GM21381 (cell line): ENCODE data around the gene APRT.

ENCODE experiments used
- ATAC-seq: cut with Tn5 transposase; IDR thresholded peaks from one replicate; pipeline ENCODE4 v1.9.1; 2021; ENCODE audit warnings: mild to moderate bottlenecking, moderate library complexity; ENCODE audit not compliant: unreplicated experiment

APRT gene

DNA sequence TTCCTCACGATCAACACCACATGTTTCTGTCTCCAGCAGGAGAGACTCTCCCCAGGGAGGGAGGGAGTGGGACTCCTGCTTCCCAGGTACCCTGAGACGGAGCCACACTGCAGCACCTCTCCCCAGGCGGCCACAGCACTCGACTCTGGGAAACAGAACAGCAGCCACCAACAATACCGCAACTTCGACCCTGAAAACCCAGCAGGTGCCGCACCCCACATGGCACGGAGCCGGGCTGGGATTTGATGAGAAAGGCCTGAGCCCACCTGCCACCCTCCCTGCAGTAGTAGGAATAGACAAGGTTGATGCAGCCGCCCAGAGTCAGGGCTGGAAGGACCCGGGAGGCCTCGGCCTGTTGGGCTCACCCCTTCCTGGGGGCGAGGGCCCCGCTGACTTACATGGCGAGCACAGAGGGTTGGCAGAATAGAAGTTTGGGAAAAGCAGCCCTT, 30.6 kb upstream of the APRT start:
- ATAC-seq = no peak

DNA sequence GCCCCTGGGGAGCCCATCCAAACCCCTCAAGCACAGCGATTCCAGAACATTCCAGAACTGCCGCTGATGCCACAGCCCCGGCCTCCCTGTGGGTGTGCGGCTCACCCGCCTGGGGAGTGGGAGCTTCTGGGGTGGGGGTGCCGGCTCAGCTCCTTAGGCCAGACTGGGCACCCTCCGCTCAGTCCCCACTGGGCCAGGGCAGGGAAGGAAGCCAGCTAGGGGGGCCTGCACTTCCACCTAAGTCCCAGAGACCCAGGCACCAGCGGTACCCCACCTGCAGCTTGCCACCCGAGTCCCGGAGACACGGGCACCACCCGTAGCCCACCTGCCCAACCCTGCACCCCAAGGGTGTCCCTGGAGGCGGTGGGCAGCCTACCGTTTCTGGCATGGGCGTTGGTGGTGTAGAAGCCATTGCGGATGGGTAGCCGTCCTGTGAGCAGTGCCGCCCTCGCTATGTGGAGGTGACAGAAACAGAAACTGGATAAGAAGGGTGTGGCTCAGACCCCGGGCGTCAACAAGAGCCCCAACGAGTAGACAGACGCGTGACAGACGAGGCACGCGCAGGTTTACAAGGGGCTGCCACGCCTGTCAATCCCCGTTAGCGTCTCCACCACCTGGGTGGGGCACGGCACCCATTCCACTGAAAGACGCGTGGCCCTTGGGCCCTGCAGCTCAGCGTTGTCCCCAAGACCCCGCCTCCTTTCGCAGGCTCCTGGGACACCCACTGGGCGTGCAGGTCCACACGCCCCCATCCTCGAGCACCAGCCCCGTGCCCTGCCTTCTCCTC, 30.0 kb upstream of the APRT start:
- no peak for ATAC-seq

DNA sequence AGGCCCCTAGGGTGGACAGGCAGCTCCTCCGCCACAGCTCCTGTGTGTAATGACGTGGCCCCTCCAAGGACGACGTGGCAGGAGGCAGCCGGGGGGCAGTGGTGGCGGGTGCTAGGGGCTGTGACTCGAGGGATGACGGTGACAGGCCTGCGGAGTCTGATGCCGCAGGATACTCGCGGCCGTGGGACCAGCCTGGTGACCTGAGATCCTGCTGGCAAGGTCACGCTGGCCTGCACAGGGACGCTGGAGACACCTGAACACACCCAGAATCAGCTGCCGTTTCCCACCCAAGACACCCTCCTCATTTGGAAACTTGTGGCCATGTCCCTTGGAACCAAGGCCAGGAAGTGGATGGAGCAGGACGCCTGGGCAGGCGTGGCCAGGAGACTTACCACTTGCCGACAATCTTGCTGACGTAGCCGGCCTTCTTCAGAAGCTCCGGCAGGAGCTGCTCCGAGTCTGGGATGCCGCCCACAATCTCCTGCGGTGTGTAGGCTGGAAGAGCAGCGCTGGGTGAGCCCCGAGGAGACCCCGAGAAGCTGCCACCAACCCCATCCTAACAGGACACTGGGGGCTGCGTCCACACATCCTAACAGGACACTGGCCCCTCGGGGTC, 29.0 kb upstream of the APRT start:
- ATAC-seq = no peak

DNA sequence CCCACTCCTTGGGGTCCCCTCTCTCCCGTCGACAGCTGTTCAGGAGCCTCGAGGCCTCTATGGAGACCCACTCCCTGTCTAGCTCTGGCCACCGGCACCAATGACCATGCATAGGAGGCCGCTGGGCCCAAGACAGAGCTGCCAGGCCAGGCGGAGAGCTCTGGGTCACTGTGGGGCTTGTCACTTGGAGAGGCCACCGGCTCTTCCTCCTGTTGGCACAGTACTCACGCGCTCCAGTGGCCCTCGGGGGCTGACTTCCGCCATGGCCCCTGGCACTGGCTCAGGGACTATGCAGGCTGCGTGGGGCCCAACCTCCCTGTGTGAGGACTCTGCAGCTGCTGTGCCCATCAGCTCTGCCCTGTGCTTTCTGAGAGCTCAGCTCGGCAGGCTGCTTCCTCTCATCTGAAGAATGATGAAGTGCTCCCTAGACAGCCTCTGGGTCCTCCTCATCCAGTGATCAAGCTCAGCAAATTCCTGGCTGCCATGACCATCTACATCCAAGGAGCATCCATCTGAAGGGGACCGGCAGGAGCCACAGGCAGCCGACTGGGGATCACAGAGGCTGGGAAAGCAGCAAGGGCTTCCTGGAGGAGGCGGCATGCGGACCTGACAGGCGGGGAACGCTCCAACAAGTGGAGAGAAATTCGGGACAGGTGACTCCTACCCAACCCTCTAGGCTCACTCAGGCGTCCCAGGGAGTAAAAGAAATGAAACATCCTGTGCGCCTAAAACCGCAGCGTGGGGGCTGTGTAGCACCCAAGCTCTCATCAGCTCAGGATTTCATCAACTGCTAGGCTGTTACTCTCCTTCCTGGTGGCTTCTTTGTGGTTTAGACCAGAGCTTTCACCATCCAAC, 28.2 kb upstream of the APRT start:
- no peak for ATAC-seq

DNA sequence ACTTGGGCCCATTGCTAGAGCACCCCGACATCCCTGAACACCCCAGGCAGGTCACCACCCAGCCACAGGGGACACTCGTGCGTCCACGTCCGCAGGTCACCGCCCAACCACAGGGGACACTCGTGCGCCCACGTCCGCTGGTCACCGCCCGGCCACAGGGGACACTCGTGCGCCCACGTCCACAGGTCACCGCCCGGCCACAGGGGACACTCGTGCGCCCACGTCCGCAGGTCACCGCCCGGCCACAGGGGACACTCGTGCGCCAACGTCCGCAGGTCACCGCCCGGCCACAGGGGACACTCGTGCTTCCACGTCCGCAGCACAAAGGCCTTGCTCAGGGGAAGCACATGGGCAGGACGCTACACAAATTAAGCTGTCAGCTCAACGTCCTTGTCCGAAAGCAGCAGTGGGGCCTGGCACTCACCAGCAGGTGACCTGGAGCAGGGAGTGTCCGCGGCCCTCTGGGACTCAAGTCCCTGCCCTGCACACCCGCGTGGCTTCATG, 27.4 kb upstream of the APRT start:
- ATAC-seq = no peak

DNA sequence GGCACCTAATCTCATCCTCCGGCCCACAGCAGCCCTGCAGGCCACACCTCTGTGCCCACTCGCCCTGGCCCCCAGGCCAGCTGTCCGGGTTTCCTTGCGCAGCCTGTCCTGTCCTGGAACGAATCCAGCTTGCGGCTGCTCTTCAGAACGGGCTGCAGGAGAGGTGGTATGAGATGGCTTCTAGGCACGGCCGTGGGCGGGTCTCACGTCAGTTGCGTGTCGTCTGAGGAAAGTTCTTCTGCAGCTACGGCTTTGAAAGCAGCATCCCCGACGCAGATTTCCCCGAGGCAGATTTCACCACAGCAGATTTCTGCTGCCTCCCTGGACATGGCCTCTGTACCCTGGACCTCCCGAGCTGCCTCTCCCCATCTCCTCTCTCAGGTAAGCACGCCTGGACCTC, 26.8 kb upstream of the APRT start:
- no peak for ATAC-seq

DNA sequence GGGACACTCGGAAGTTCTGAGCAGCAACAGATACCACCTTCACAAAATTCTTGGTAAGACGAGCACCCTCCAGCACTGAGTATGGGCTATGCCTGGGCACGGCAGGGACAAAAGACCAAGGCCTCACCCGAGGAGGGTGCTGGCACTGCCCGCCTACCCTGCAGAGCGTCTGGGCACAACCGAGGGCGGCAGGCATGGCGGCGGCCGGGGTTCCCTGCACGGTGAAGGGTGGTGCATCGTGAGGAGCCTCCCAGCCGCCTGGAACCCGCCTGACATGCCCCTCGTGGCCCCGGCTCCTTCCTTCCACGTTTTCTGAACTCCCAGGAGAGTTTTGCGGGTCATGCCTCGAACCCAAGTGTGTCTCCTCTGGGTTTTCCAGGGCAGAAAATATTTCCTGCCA, 26.1 kb upstream of the APRT start:
- ATAC-seq = no peak

DNA sequence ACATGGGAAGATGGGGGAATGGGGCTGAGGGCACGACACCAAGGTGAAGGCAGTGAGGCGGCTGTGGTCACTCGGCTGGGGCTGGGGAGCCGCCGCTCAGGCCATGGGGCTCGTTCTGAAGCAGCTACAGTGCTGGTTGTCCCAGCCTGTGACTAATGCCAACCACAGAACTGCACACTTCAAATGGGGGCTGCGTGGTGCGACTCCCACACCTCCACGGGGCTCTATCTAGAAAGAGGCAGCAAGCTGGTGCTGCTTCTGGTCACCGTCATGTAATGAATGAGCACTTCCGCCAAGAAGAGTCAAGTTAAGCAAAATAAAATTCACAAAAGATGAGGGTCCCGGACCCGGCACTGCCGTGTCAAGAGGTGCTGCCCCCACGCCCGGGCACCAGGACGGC, 25.1 kb upstream of the APRT start:
- no peak for ATAC-seq

DNA sequence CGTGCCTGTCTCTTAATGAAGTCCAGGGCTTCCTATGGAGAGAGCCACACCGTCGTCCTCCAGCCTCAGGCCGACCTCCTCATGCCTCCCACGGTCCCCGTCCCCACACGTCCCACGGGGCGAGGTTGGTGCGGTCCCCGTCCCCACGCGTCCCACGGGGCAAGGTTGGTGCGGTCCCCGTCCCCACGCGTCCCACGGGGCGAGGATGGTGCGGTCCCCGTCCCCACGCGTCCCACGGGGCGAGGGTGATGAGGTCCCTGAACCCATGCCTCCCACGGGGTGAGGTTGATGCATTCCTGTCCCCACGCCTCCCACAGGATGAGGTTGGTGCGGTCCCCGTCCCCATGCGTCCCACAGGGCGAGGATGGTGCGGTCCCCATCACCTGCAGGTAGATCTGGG, 24.1 kb upstream of the APRT start:
- no peak for ATAC-seq

DNA sequence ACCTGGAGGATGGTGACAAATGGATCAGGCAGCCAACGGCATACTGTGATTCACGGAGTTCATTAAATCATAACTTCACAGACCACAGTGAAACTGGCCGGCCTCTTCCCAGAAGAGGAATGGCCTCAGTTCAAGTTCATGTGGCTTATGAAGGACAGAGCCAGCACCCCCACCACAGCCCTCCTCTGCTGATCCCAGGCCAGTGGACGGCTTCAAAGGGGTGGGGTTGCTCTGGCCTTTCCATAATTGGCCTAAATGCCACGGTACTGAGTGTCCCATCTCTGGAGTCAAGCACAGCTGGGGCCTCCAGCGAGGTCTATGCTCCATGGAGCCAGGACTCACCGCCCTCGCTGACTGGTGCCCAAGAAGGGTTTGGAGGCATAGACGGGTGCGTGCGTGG, 23.7 kb upstream of the APRT start:
- ATAC-seq = no peak

DNA sequence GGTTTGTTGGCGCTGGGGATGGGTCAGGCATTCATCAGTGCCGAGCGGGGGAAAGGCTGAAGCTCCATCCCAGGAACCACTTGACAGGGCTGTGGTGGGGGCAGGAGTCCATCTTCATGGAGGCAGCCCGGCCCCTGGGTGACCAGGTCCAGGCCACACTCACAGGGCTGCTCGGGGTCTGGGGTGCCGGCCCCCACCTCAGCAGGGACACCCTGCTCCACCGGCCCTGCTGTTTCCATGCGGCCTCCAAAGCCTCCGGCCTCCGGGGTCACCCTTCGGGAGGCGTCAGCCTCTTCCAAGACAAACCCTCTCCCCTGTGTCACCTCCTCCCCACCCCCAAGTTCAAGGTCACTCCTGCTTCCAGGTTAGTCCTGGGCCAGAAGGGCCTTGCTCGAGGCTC, 22.9 kb upstream of the APRT start:
- no peak for ATAC-seq

DNA sequence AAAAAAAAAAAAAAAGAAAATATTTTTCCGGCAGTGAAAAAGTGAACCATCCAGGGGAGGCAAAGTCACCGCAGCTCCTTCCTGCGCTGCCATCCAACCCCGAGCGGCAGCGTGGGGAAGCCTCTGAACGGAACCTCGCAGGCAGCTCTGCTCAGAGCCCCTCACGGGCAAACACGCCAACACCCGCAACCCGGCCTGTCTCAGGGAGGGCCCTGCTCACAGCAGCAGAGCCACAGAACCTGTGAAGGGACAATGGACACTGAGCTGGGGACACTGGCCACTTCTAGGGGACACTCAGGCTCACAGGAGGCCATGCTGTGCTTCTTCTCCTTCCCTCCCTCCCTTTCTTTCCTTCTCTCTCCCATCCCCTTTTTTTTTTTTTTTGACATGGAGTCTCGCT, 21.4 kb upstream of the APRT start:
- no peak for ATAC-seq

DNA sequence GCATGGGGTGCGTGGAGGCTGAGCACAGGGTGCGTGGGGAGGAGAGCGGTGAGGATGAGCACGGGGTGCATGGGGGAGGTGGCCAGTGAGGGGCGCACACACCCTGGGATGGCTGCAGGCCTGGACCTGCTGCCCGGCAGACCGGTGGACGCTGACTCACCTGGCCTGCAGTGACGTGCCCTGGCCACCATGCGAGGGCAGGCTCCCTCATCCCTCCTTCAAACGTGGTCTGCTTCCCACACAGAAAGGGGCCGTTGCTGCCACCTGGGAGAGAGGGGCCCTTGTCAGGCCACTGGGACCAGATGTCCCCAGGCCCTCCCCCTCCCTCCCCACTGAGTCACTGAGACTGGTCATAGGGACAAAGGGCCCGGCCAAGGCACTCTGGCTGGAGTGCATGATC, 20.1 kb upstream of the APRT start:
- no peak for ATAC-seq

DNA sequence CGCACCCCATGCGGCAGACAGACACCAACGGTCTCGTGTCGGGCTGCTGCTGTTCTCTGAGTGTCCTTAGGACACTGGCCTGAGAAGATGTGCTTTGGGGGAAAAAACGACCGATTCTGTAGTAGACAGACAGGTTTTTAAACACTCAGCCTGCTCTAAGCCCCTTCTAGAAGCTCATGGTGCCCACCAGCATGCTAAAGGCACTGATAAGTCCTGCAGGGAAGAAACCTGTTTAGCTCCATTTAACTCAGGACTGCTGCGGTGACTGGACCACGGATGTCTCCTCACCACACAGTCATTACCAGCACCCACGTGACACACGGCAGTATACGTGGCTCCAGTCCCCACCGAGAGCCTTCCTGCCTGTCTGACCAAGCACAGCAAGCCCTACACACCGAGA, 19.1 kb upstream of the APRT start:
- ATAC-seq = no peak

DNA sequence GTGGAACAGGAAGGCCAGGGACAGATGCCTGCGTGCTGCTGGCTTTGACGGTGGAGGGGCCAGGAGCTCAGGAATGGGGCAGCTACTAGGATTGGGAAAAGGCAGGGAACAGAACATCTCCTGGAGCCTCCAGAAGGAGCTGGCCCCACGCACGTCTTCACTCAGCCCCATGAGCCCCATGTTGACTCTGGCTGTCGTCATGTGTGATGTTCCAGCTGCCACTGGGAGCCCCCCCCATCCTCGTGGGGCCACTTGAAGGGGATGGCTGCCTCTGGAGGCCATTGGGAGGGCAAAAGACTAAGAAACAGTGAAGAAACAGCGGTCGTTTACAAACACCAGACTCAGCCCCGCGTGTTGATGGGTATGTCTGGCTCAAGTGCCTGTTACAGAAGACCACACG, 18.5 kb upstream of the APRT start:
- no peak for ATAC-seq

DNA sequence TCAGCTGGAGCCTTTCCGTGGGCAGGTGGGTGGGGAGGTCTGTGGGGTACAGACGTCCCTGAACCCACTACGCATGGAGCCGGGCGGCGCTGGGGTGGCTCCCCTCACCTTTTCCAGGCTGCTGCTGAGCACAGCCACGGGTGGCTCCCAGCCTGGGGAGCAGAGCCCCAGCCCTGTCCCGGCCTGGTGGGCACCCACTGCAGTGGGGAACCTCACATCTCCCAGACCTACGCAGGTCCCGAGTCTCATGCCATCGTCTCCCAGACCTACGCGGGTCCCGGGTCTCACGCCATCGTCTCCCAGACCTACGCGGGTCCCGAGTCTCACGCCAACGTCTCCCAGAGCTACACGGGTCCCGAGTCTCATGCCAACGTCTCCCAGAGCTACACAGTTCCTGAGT, 17.0 kb upstream of the APRT start:
- no peak for ATAC-seq

DNA sequence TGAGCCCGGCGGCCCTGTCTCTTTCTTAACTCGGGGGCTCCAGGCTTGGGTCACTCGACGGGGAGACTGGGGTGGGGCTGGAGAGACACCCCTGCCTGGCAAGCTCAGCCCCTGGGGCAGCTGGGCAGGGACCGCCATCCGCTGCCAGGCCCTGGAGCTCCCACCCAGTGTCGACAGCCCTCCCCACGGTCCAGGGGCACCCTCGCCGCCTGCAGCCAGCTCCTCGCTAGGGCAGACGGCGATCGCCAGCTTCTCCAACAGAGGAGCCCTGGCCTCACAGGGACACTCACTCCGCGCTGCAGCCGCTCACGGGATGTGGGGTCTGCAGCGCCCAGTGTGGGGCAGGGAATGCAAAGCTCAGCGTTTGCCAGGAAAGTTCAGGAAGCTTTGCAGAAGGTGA, 16.0 kb upstream of the APRT start:
- no peak for ATAC-seq

DNA sequence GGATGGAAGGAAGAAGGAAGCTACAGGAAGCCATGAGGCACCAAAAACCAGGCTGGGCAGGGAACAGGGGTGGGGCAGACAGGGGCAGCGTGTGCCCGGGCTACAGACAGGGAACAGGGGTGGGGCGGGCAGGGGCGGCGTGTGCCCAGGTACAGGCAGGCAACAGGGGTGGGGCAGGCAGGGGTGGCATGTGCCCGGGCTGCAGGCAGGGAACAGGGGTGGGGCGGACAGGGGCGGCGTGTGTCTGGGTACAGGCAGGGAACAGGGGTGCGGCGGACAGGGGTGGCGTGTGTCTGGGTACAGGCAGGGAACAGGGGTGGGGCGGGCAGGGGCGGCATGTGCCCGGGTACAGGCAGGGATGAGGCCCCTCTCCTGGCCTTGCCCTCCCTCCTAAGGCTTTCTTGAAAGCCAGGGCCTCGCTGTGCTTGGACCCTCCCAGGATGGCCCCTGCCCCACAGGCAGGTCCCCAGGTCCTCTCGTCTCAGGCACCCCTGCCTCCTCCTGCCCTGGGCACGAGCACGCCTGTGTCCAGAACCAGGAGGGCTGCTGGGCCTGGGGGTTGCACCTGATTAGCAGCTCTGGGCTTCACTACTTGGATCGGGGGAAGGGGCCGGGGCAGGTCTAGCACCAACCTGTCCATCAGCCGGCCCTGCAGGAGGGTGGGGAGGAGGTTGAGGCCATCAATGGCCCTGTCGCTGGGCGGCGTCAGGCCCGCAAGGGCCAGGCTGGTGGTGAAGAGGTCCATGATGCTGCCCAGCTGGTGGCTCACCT, 14.5 kb upstream of the APRT start:
- ATAC-seq = no peak

DNA sequence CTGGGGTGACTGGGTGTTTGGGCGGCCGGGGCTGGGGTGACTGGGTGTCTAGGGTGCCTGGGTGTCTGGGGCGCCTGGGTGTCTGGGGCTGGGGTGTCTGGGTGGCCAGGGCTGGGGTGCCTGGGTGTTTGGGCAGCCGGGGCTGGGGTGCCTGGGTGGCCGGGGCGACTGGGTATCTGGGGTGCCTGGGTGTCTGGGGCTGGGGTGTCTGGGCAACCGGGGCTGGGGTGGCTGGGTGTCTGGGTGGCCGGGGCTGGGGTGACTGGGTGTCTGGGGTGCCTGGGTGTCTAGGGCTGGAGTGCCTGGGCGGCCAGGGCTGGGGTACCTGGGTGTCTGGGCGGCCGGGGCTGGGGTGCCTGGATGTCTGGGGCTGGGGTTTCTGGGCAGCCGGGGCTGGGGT, 13.4 kb upstream of the APRT start:
- no peak for ATAC-seq

DNA sequence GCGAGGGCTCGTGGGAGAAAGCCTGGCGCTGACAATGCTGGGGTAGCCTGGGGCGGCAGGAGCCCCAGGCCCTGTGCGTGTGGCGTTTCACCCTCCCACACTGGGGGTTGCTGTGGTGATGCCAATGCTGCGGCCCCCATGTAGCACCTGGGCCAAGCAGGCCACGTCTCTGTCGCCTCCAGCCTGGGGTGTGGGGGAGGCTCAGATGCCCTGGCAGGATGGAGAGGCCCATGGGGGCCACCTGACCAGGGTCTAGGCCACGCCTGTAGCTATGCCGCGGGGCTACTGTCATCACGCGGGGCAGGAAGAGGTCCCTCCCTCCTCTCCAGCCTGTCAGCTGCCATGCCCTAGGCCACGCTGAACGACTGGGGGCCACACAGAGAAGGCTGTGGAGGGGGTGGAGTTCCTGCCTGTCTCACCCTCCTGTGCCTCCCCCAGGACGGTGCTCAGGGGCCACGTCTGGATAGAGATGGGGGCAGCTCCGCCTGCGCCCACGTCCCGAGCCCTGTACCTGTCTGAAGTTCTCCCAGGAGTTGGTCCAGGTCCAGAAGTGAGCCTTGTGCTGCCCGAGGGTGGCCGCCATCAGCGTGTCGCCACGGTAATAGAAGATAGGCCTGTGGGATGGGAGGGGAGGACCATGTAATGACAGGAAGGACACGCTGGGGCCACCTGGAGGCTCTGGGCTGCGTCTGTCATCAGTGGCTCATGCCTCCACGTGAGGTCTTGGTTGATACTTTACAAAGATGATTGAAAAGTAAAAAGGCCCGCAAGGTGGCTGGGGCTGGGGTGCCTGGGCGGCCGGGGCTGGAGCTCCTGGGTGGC, 12.7 kb upstream of the APRT start:
- no peak for ATAC-seq
